AG09309 (cell line): ENCODE results near the gene MARVELD2.
"Not testable (repeated sequence)": the region's sequence is repeated elsewhere in the genome, so short reads cannot be mapped to it uniquely, and the experiment has no call there.

Experiments used
- DNase-seq: peaks from one replicate; pipeline ENCODE4 v3.0.0-alpha.2; 2010; ENCODE audit warnings: low read depth
- H3K4me3 ChIP-seq: 2 replicates; pipeline ENCODE4 v1.5.1; 2011; ENCODE audit warnings: mild to moderate bottlenecking, low read depth, low read length, moderate library complexity; ENCODE audit not compliant: control insufficient read depth
- TF ChIP-seq, protein P1 (sequence below): IDR thresholded peaks from 2 replicates; pipeline ENCODE4 v1.5.1; 2011; ENCODE audit warnings: mild to moderate bottlenecking, low read depth, low read length, inconsistent platforms; ENCODE audit not compliant: insufficient read depth, control insufficient read depth; ENCODE audit errors: missing control alignments

Gene MARVELD2, protein sequence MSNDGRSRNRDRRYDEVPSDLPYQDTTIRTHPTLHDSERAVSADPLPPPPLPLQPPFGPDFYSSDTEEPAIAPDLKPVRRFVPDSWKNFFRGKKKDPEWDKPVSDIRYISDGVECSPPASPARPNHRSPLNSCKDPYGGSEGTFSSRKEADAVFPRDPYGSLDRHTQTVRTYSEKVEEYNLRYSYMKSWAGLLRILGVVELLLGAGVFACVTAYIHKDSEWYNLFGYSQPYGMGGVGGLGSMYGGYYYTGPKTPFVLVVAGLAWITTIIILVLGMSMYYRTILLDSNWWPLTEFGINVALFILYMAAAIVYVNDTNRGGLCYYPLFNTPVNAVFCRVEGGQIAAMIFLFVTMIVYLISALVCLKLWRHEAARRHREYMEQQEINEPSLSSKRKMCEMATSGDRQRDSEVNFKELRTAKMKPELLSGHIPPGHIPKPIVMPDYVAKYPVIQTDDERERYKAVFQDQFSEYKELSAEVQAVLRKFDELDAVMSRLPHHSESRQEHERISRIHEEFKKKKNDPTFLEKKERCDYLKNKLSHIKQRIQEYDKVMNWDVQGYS

DNA sequence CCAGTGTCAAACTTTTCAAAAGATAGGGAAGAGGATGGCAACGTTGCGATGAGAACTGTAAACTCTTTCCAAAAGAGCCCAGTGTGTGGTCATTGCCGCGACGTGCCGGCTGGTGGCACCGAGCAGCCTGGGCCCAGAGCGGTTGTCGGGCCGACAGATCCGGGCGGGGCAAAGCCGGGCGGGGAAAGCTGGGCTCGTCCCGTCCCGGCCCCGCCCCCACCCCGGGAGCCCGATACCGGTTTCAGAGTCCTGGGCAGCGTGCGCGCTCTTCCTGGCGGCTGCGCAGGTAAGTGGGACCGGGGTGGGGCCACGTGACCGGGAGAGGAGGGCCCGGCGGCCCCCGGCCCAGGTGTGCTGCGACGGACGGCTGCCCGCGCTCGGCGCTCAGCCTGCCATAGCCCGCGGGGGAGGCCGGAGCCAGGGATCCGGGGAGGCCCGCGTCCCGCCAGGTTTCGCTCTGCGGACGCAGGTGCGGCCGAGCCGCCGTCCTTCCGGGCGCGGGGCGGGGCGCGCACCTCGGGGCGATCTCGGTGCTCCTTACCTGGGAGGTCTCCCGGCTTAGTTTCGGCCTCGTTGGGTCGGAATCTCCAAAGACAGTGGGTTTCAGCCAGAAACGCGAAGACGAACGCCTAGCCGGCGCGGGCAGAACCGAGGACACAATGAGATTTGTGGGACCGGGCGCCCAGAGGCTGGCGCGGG is at the start of gene MARVELD2:
MARVELD2 (plus strand) TSS at position 232 of the 699 bp plus-strand sequence. CDS start 4,270 bp downstream, outside the sequence.
- DNase-seq: no peak
- TF ChIP-seq, protein P1, sequence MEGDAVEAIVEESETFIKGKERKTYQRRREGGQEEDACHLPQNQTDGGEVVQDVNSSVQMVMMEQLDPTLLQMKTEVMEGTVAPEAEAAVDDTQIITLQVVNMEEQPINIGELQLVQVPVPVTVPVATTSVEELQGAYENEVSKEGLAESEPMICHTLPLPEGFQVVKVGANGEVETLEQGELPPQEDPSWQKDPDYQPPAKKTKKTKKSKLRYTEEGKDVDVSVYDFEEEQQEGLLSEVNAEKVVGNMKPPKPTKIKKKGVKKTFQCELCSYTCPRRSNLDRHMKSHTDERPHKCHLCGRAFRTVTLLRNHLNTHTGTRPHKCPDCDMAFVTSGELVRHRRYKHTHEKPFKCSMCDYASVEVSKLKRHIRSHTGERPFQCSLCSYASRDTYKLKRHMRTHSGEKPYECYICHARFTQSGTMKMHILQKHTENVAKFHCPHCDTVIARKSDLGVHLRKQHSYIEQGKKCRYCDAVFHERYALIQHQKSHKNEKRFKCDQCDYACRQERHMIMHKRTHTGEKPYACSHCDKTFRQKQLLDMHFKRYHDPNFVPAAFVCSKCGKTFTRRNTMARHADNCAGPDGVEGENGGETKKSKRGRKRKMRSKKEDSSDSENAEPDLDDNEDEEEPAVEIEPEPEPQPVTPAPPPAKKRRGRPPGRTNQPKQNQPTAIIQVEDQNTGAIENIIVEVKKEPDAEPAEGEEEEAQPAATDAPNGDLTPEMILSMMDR: peak; percentile 51
- peak within 1 kb of the TSS; percentile 51 for H3K4me3 ChIP-seq

DNA sequence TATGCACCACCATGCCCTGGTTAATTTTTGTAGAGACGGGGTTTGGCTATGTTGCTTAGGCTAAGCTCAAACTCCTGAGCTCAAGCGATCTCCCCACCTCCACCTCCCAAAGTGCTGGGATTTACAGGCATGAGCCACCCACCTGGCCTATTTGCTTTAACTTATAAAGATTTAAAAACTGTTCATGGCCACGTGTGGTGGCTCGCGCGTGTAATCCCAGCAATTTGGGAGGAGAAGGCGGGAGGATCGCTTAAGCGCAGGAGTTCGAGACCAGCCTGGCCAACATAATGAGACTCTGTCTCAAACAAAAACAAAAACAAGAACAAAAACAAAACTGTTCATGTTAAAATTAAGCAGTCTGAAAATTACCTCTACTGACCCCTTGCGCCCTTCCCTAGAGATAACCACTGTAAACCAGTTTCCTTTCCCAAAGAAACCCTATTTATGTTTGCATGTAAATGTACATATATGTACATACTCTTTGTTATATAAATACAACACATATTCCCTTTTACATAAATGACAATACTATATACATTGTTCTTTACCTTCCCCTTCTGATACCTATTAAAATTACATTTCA is 47.1 kb upstream of the MARVELD2 start:
- TF ChIP-seq, protein P1: no peak
- no peak for DNase-seq
- peak overlapping the region; percentile 81 for H3K4me3 ChIP-seq

DNA sequence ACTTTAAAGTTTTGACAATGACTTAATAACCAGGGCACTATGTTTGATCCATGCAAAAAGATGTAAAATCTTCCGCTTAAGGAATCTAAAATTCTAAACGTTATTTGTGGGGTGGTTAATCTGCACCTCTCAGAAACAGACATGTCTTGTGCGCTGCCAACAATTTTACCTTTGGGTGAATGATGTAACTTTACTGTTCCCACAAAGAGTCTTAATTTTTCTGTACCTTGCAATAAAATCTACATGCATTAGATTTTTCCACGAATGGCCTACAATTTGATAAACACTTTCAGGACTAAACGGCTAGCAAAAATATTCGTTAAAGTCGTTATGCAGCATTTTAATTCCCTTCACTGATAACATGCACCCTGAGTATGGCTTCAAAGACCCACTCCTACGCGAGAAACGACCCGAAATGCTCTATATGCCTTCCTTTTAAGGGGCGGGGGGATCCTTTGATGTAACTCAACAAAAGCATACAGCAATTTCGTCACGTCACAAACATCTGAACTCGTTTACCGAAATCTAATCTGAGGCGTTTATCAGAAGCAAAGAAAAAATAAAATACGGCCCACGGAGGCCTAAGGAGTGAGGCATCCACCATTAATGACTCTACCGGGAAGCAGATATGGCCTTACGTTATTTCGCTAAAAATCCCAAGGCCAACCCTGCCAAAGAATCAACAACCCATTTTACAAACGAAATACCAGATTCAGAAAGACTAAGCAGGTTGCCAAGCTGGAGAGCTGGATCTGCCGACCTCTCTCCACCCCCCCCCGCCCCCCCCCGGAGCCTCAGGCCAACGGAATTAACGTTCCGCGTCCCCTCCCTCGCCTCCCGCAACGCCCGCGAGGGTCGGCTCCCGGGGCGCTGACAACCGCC is 46.2 kb upstream of the MARVELD2 start:
- TF ChIP-seq, protein P1: no peak
- peak overlapping the region; percentile 81 for H3K4me3 ChIP-seq
- peak; percentile 8 for DNase-seq

DNA sequence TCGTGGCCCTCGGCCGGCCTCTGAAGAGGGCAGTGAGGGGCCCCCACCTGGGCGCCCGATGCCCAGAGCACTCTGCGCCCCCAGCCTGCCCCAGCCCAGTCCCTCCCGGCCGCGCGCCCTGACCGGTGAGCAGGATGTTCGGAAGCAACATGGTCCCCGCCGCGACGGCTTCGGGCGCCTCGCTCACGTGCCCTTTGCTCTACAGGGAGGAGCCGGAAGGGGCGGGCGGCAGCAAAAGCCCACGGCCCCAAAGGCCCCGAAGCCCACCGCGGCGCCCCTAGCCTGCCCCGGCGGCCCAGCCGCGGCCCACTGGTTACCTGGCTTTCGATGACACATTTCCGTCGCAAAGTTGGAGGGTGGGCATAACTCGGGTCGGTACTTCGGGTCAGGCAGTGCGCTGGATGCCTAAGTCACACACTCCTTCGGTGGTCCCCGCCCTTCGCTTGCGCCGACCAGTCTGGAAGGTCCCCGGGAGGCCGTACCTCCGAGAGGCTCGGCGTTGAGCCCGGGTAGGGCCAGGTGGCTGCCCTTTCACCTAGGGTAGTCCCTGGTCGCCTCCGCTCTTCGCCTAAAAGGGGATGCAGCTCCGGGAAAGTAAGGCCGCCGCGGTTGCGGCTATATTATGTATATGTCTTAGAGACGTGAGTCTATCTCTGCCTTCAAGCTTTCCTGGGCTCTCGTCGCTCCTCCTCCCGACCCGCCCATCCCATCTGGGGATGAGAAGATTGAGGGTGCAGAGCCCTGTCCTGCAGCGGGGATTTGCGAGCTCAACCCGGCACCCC is 45.4 kb upstream of the MARVELD2 start, which contains the start of the genes AK6, RAD17 and TAF9:
AK6 (minus strand) TSS at position 181 of the 782 bp plus-strand sequence; CDS start at position 151, 30 bp downstream.
RAD17 (plus strand) TSS at position 479 of the 782 bp plus-strand sequence. CDS start 2,391 bp downstream, outside the sequence.
TAF9 (minus strand) TSS at position 181 of the 782 bp plus-strand sequence. CDS start 3,783 bp downstream, outside the sequence.
- TF ChIP-seq, protein P1: no peak
- DNase-seq: peak; percentile 61
- H3K4me3 ChIP-seq: peak within 1 kb of the TSS; percentile 81

DNA sequence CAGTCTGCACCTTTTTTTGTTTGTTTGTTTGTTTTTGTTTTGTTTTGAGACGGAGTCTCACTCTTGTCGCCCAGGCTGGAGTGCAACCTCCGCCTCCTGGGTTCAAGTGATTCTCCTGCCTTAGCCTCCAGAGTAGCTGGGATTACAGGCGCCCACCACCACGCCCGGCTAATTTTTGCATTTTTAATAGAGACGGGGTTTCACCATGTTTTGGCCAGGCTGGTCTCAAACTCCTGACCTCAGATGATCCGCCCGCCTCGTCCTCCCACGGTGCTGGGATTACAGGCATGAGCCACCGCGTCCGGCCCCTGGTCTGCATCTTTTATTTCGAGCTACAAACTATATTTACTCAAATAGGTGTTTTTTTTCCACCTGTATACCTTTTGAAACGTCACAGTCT is 44.6 kb upstream of the MARVELD2 start:
- H3K4me3 ChIP-seq: peak overlapping the region; percentile 81
- DNase-seq: not testable (repeated sequence)

DNA sequence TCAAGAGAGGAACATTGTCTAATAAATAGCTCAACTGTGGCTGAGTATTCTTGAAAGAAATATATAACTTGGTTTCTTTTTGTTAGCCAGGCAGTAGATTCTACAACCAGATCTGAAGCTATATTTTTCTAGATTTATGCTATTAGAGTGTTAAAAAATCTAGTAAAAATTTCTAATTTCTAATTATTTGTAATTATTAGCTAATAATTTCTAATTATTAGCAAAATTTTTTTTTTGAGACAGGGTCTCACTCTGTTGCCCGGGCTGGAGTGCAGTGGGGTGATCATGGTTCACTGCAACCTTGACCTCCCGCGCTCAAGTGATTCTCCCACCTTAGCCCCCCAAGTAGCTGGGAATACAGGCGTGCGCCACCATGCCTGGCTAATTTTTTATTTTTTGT is 42.5 kb upstream of the MARVELD2 start:
- H3K4me3 ChIP-seq: no peak overlapping the region
- DNase-seq: no peak
- TF ChIP-seq, protein P1: no peak
